Osteocyte (in vitro differentiated cells): ENCODE data around the gene CCL1. TPM values are rescaled to one million over a fixed set of nuclear protein-coding genes. Genes with fewer than 3 reads are reported as not detected.

Experiments
- DNase-seq: peaks from one replicate; pipeline ENCODE4 v3.0.0; 2021; ENCODE audit warnings: mixed read lengths; ENCODE audit not compliant: unreplicated experiment; ENCODE audit errors: extremely low spot score
- H3K27ac Mint-ChIP-seq: one replicate; pipeline ENCODE4 v1.8.0; 2021; ENCODE audit warnings: mild to moderate bottlenecking, mixed read lengths; ENCODE audit not compliant: unreplicated experiment
- H3K27me3 Mint-ChIP-seq: one replicate; pipeline ENCODE4 v1.8.0; 2021; ENCODE audit warnings: mixed read lengths; ENCODE audit not compliant: unreplicated experiment
- H3K36me3 Mint-ChIP-seq: one replicate; pipeline ENCODE4 v1.8.0; 2021; ENCODE audit warnings: mixed read lengths; ENCODE audit not compliant: unreplicated experiment
- H3K4me1 Mint-ChIP-seq: one replicate; pipeline ENCODE4 v1.8.0; 2021; ENCODE audit warnings: mixed read lengths; ENCODE audit not compliant: unreplicated experiment
- H3K4me3 Mint-ChIP-seq: one replicate; pipeline ENCODE4 v1.8.0; 2021; ENCODE audit warnings: mild to moderate bottlenecking, moderate library complexity, mixed read lengths; ENCODE audit not compliant: unreplicated experiment
- H3K9me3 Mint-ChIP-seq: one replicate; pipeline ENCODE4 v1.8.0; 2021; ENCODE audit warnings: mixed read lengths; ENCODE audit not compliant: unreplicated experiment
- CTCF ChIP-seq: fragments of 200-600 bp; sonication (generic); IDR thresholded peaks from 2 replicates; pipeline ENCODE4 v1.5.0; 2021; ENCODE audit warnings: antibody characterized with exemption, mild to moderate bottlenecking, moderate library complexity
- total RNA-seq: library from RNA; stranded (reverse); gene quantifications from 2 replicates; pipeline ENCODE4 v1.2.1, GENCODE V29; 2021

Gene CCL1
- total RNA-seq, 1 donor from 2014 or later = not detected

DNA sequence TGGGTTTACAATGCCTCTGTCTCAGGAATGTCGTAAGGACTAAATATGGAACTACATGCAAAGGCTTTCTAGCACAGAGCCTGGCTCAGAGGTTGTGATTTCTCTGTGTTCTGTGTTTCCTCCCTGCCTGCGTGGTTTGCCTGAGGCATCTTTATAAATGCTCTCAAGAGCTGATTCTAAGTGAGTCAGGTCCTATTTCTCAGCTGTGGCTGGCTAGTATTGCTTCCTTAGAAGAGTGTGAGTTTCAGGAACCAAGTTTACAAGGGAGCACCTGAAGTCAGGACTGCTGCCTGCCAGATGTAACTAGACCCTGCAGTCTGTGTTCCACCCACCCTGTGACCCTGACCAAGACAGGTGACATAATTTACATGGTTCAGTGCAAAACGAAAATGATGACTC lies 8.0 kb upstream of the CCL1 start:
- TF ChIP-seq CTCF = no peak
- Mint-ChIP-seq H3K9me3 (no peaks in the 10 kb centered on the region), H3K27me3 (peaks cover 10% of the 10 kb centered on the region), H3K36me3 (no peaks in the 10 kb centered on the region), H3K4me3 (no peak overlapping the region), H3K4me1 (no peaks in the 10 kb centered on the region), H3K27ac (no peak overlapping the region)
- DNase-seq = peak; percentile 27

- peak; percentile 56 for DNase-seq
- no peak overlapping the region for H3K27ac Mint-ChIP-seq
- H3K9me3 Mint-ChIP-seq = no peaks in the 10 kb centered on the region
- no peak for TF ChIP-seq CTCF
- no peaks in the 10 kb centered on the region for H3K4me1 Mint-ChIP-seq
- no peaks in the 10 kb centered on the region for H3K36me3 Mint-ChIP-seq
- H3K4me3 Mint-ChIP-seq = no peak overlapping the region
- H3K27me3 Mint-ChIP-seq = peaks cover 10% of the 10 kb centered on the region
Measured at GRCh38 chr17:34370376-34370996, 7.5 kb upstream of the CCL1 start.

DNA sequence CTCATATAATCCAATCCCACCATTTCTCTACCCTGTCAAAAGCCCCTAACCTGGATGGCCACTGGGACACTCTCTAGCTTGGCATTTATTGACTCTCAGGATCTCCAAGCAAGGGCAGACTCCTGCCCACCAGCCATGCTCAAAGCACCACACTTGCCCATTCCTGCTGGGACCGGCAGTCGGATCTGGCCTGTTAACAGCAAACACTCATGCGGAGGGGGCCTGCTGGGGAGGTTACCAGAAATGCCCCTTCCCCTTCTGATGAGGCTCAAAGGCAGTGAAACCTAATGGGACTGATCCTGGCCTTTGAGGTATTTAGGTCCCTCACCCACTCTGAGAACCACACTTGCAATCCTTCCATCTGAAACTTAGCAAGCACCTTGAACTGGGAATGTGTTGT lies 6.5 kb upstream of the CCL1 start:
- TF ChIP-seq CTCF = no peak
- DNase-seq = no peak
- H3K27ac Mint-ChIP-seq = no peak overlapping the region

GRCh38 chr17:34368946-34369500 lies 6.0 kb upstream of the CCL1 start:
- H3K36me3 Mint-ChIP-seq = no peaks in the 10 kb centered on the region
- no peak for DNase-seq
- no peak overlapping the region for H3K27ac Mint-ChIP-seq
- no peak overlapping the region for H3K4me3 Mint-ChIP-seq
- H3K9me3 Mint-ChIP-seq = no peaks in the 10 kb centered on the region
- no peak for TF ChIP-seq CTCF
- peaks cover 18% of the 10 kb centered on the region for H3K27me3 Mint-ChIP-seq
- no peaks in the 10 kb centered on the region for H3K4me1 Mint-ChIP-seq

More for the DNA sequence above, 6.5 kb upstream of the CCL1 start:
- peaks cover 14% of the 10 kb centered on the region for H3K27me3 Mint-ChIP-seq
- H3K9me3 Mint-ChIP-seq = no peaks in the 10 kb centered on the region
- no peaks in the 10 kb centered on the region for H3K4me1 Mint-ChIP-seq
- H3K4me3 Mint-ChIP-seq = no peak overlapping the region
- H3K36me3 Mint-ChIP-seq = no peaks in the 10 kb centered on the region

- Mint-ChIP-seq H3K4me1 (no peaks in the 10 kb centered on the region), H3K4me3 (no peak overlapping the region), H3K27me3 (peaks cover 21% of the 10 kb centered on the region), H3K9me3 (no peaks in the 10 kb centered on the region), H3K36me3 (no peaks in the 10 kb centered on the region), H3K27ac (no peak overlapping the region)
- TF ChIP-seq CTCF = no peak
- DNase-seq = no peak
Measured at GRCh38 chr17:34368196-34368945, 5.3 kb upstream of the CCL1 start.
